IMR-90 (cell line): ENCODE data around the gene RPL15. TPM values are rescaled to one million over a fixed set of nuclear protein-coding genes. Genes with fewer than 3 reads are reported as not detected.

Experiments
- ATAC-seq: fragments of 200-7000 bp; cut with Tn5 transposase; 2 replicates; pipeline ENCODE4 v1.9.1; 2020; ENCODE audit warnings: low read depth, mild to moderate bottlenecking, moderate library complexity
- BruUV-seq: library from RNA; stranded (reverse); fragments of 400-500 nt; replicated peaks from 2 replicates; lab custom pipeline; 2021; lab: Mats Ljungman, UMichigan
- CTCF ChIA-PET: fragments of 300-600 bp; formaldehyde crosslinking; extraction: SDS; loops from one replicate; lab custom pipeline; 2021; ENCODE audit warnings: antibody characterized with exemption; lab: Yijun Ruan, JAX
- POLR2A ChIA-PET: fragments of 300-600 bp; sonication (Branson Sonifier 250); formaldehyde crosslinking; loops from one replicate; lab custom pipeline; 2022; ENCODE audit warnings: antibody characterized with exemption; ENCODE audit not compliant: unreplicated experiment; lab: Charles Lee
- DNase-seq: peaks from one replicate; pipeline ENCODE4 v3.0.0; 2013
- H2AFZ ChIP-seq: replicated peaks from 2 replicates; pipeline ENCODE3; 2013; ENCODE audit warnings: low read length, mild to moderate bottlenecking; ENCODE audit not compliant: poor library complexity
- H2AK5ac ChIP-seq: 2 replicates; pipeline ENCODE4 v1.6.1; 2013; ENCODE audit warnings: low read depth, low read length, inconsistent platforms
- H2AK9ac ChIP-seq: replicated peaks from 2 replicates; pipeline ENCODE3; 2013; ENCODE audit warnings: mild to moderate bottlenecking, low read depth, low read length, moderate library complexity; ENCODE audit not compliant: poor library complexity
- H2BK120ac ChIP-seq: 2 replicates; pipeline ENCODE4 v1.6.1; 2013; ENCODE audit warnings: low read depth, low read length, inconsistent platforms
- H2BK15ac ChIP-seq: 3 replicates; pipeline ENCODE4 v1.6.1; 2013; ENCODE audit warnings: low read depth, low read length, inconsistent platforms
- H2BK20ac ChIP-seq: 2 replicates; pipeline ENCODE4 v1.6.1; 2013; ENCODE audit warnings: low read depth, mild to moderate bottlenecking, inconsistent platforms, low read length, moderate library complexity
- H2BK5ac ChIP-seq: 2 replicates; pipeline ENCODE4 v1.6.1; 2013; ENCODE audit warnings: mild to moderate bottlenecking, low read depth, low read length, inconsistent platforms; ENCODE audit not compliant: poor library complexity, severe bottlenecking
- H3K14ac ChIP-seq: replicated peaks from 2 replicates; pipeline ENCODE4 v1.6.1; 2013; ENCODE audit warnings: low read depth, low read length, inconsistent platforms
- H3K18ac ChIP-seq: 2 replicates; pipeline ENCODE4 v1.6.1; 2013; ENCODE audit warnings: low read depth, low read length, control low read depth
- H3K23ac ChIP-seq: 2 replicates; pipeline ENCODE4 v1.6.1; 2013; ENCODE audit warnings: low read depth, low read length, inconsistent platforms
- H3K27ac ChIP-seq: 2 replicates; pipeline ENCODE4 v1.5.1; 2013; ENCODE audit warnings: mild to moderate bottlenecking, control low read depth, low read length; ENCODE audit not compliant: insufficient read depth
- H3K27me3 ChIP-seq: 2 replicates; pipeline ENCODE4 v1.6.1; 2013; ENCODE audit warnings: low read length; ENCODE audit not compliant: control insufficient read depth, insufficient read depth
- H3K36me3 ChIP-seq: 2 replicates; pipeline ENCODE4 v1.6.1; 2013; ENCODE audit warnings: low read length, mixed read lengths; ENCODE audit not compliant: control insufficient read depth, insufficient read depth
- H3K4ac ChIP-seq: 2 replicates; pipeline ENCODE4 v1.6.1; 2013; ENCODE audit warnings: low read depth, low read length, inconsistent platforms
- H3K4me1 ChIP-seq: 2 replicates; pipeline ENCODE4 v1.6.1; 2013; ENCODE audit warnings: low read length, mixed read lengths; ENCODE audit not compliant: control insufficient read depth, insufficient read depth
- H3K4me2 ChIP-seq: 2 replicates; pipeline ENCODE4 v1.6.1; 2013; ENCODE audit warnings: low read depth, mild to moderate bottlenecking, control low read depth, low read length, moderate library complexity
- H3K4me3 ChIP-seq: 2 replicates; pipeline ENCODE4 v1.5.1; 2013; ENCODE audit warnings: low read depth, mild to moderate bottlenecking, control low read depth, low read length, moderate library complexity; ENCODE audit not compliant: insufficient read depth
- H3K56ac ChIP-seq: 2 replicates; pipeline ENCODE4 v1.6.1; 2013; ENCODE audit warnings: low read length, inconsistent platforms; ENCODE audit not compliant: insufficient read depth; ENCODE audit errors: extremely low read depth
- H3K79me1 ChIP-seq, 2 experiments: 2 replicates each; pipeline ENCODE4 v1.6.1; 2013; ENCODE audit warnings: low read length in 2 of 2, inconsistent platforms in 1 of 2, low read depth in 1 of 2
- H3K9ac ChIP-seq: 2 replicates; pipeline ENCODE4 v1.6.1; 2013; ENCODE audit warnings: low read depth, low read length, control low read depth
- H3K9me1 ChIP-seq: 2 replicates; pipeline ENCODE4 v1.6.1; 2013; ENCODE audit warnings: low read length, inconsistent platforms; ENCODE audit not compliant: insufficient read depth
- H3K9me3 ChIP-seq: 2 replicates; pipeline ENCODE4 v1.6.1; 2013; ENCODE audit warnings: low read length; ENCODE audit not compliant: control insufficient read depth, insufficient read depth
- H4K20me1 ChIP-seq: 2 replicates; pipeline ENCODE4 v1.6.1; 2013; ENCODE audit warnings: low read length, inconsistent platforms; ENCODE audit not compliant: insufficient read depth
- H4K5ac ChIP-seq: 2 replicates; pipeline ENCODE4 v1.6.1; 2013; ENCODE audit warnings: mild to moderate bottlenecking, low read depth, low read length, control low read depth
- H4K8ac ChIP-seq, 2 experiments: 2 replicates each; pipeline ENCODE4 v1.6.1; 2013; ENCODE audit warnings: low read depth in 2 of 2, low read length in 2 of 2, control low read depth in 1 of 2, inconsistent platforms in 1 of 2
- H4K91ac ChIP-seq: 2 replicates; pipeline ENCODE4 v1.6.1; 2013; ENCODE audit warnings: low read depth, low read length, inconsistent platforms; ENCODE audit not compliant: insufficient read depth
- BHLHE40 ChIP-seq: fragments of 150-350 bp; IDR thresholded peaks from 2 replicates; pipeline ENCODE4 v1.6.1; 2016; ENCODE audit warnings: mild to moderate bottlenecking, low read depth, low read length
- CHD1 ChIP-seq: IDR thresholded peaks from 2 replicates; pipeline ENCODE4 v1.6.1; 2012; ENCODE audit warnings: low read depth, low read length, improper control_type of control experiment
- ELK1 ChIP-seq: fragments of 150-350 bp; IDR thresholded peaks from 2 replicates; pipeline ENCODE4 v1.6.1; 2016; ENCODE audit warnings: low read depth, mild to moderate bottlenecking, low read length, moderate library complexity, borderline replicate concordance
- FOS ChIP-seq: fragments of 150-350 bp; IDR thresholded peaks from 2 replicates; pipeline ENCODE4 v1.6.1; 2016; ENCODE audit warnings: low read depth, low read length
- MAFK ChIP-seq: IDR thresholded peaks from 2 replicates; pipeline ENCODE4 v1.6.1; 2012; ENCODE audit warnings: low read depth, low read length, improper control_type of control experiment
- MXI1 ChIP-seq: IDR thresholded peaks from 2 replicates; pipeline ENCODE4 v1.6.1; 2012; ENCODE audit warnings: low read depth, mild to moderate bottlenecking, low read length, moderate library complexity, borderline replicate concordance
- NFE2L2 ChIP-seq: fragments of 150-350 bp; IDR thresholded peaks from 2 replicates; pipeline ENCODE4 v1.6.1; 2016; ENCODE audit warnings: low read depth, mild to moderate bottlenecking, low read length
- RCOR1 ChIP-seq: IDR thresholded peaks from 2 replicates; pipeline ENCODE4 v1.6.1; 2012; ENCODE audit warnings: mild to moderate bottlenecking, low read length, improper control_type of control experiment; ENCODE audit not compliant: insufficient replicate concordance
- RFX5 ChIP-seq: IDR thresholded peaks from 2 replicates; pipeline ENCODE4 v1.8.0; 2012; ENCODE audit warnings: low read depth, mild to moderate bottlenecking, low read length, moderate library complexity
- SMC3 ChIP-seq: fragments of 150-350 bp; IDR thresholded peaks from 2 replicates; pipeline ENCODE4 v1.6.1; 2016; ENCODE audit warnings: low read depth, mild to moderate bottlenecking, antibody characterized with exemption, low read length, moderate library complexity
- USF2 ChIP-seq: fragments of 150-350 bp; IDR thresholded peaks from 2 replicates; pipeline ENCODE4 v1.6.1; 2017; ENCODE audit warnings: mild to moderate bottlenecking, antibody characterized with exemption, low read length, low read depth
- WGBS, 2 experiments: methylation state at CpG; one replicate each; pipeline versions ENCODE4 v1.1.5 to v1.1.7; 2013; ENCODE audit warnings: missing lambda C conversion rate in 2 of 2; ENCODE audit not compliant: insufficient read length in 1 of 2; ENCODE audit errors: extremely low coverage in 2 of 2; 5-methylcytosine and 5-hydroxymethylcytosine counted together
- dilution Hi-C: fragments of 300-500 bp; cut with HindIII; formaldehyde crosslinking; loops from one replicate; pipeline ENCODE4 v1.14.3; 2018; ENCODE audit warnings: low sequenced_read_pairs; ENCODE audit not compliant: unreplicated experiment
- in situ Hi-C: fragments of 300-500 bp; cut with MboI; formaldehyde crosslinking; loops from 3 replicates; pipeline ENCODE4 v1.14.3; 2019; ENCODE audit warnings: low sequenced_read_pairs, inconsistent platforms, mixed read lengths
- intact Hi-C: fragments of 100-400 bp; cut with micrococcal nuclease; formaldehyde crosslinking; loops from 2 replicates; pipeline ENCODE4 v1.10.0; 2022
- polyA plus RNA-seq, 3 experiments: library from polyadenylated mRNA; depleted of rRNA; stranded (reverse); fragments of >200 nt; gene quantifications; 2 replicates each; pipeline ENCODE4 v1.2.3, GENCODE V29; 2012; ENCODE audit warnings: low replicate concordance in 1 of 3
- total RNA-seq: library from RNA; depleted of rRNA; stranded (reverse); fragments of >200 nt; gene quantifications from 2 replicates; pipeline ENCODE4 v1.2.3, GENCODE V29; 2012

RPL15 gene
- total and polyA plus RNA-seq, 2 of the 4 experiments (the other 2 are of a cell fraction): 1,419 to 4,701 TPM

GRCh38 chr3:23954144-23954543 is 37.2 kb downstream of the RPL15 start:
- peaks cover 60% of the 10 kb centered on the region for H4K20me1 ChIP-seq
- WGBS, 2 experiments: no CpG with 5 or more reads among the region's 5 CpGs
- peaks cover 4% of the 10 kb centered on the region; the same call in 1 of the 2 replicates for H3K36me3 ChIP-seq
- no peaks in the 10 kb centered on the region for H3K27me3 ChIP-seq
- H4K8ac ChIP-seq: no peak overlapping the region
- peaks cover 7% of the 10 kb centered on the region for H3K4me1 ChIP-seq
- H3K4me2 ChIP-seq: no peak overlapping the region
- no peak overlapping the region for H3K9ac ChIP-seq
- no peak overlapping the region for H3K23ac ChIP-seq
- no peak overlapping the region for H3K56ac ChIP-seq
- TF ChIP-seq MAFK (no peak), RFX5 (no peak), SMC3 (no peak), FOS (no peak), BHLHE40 (no peak), MXI1 (no peak), NFE2L2 (no peak), CHD1 (no peak), USF2 (no peak), ELK1 (no peak), RCOR1 (no peak)
- CTCF ChIA-PET: no interaction called here
- H3K18ac ChIP-seq: no peak overlapping the region
- POLR2A ChIA-PET: no interaction called here
- no peak overlapping the region for H2AK5ac ChIP-seq
- H4K91ac ChIP-seq: no peak overlapping the region
- H2BK120ac ChIP-seq: no peak overlapping the region
- no peak overlapping the region for H2AFZ ChIP-seq
- no peak overlapping the region for H4K5ac ChIP-seq
- H3K9me3 ChIP-seq: no peaks in the 10 kb centered on the region
- BruUV-seq: no TSS peak
- no peak overlapping the region for H3K27ac ChIP-seq
- dilution Hi-C loops (no loop called here), in situ Hi-C loops (no loop called here), intact Hi-C loops (no loop called here)
- H2BK15ac ChIP-seq: no peak overlapping the region
- no peak overlapping the region for H2BK20ac ChIP-seq
- no peak overlapping the region for H3K4me3 ChIP-seq
- H3K4ac ChIP-seq: no peak overlapping the region
- H3K14ac ChIP-seq: no peak overlapping the region
- peaks cover 30 to 71% of the 10 kb centered on the region in 2 experiments for H3K79me1 ChIP-seq
- H3K9me1 ChIP-seq: peaks cover 5% of the 10 kb centered on the region
- ATAC-seq: no peak
- no peak overlapping the region for H2AK9ac ChIP-seq
- DNase-seq: no peak
- H2BK5ac ChIP-seq: no peak overlapping the region
